PC-3 (cell line): ENCODE data around the gene OR2M3. TPM values are rescaled to one million over a fixed set of nuclear protein-coding genes. Genes with fewer than 3 reads are reported as not detected.

ENCODE experiments used
- ATAC-seq: fragments of 200-7000 bp; cut with Tn5 transposase; 2 replicates; pipeline ENCODE4 v1.9.1; 2020; ENCODE audit warnings: mild to moderate bottlenecking, moderate library complexity
- BruUV-seq: library from RNA; stranded (reverse); fragments of 400-500 nt; replicated peaks from 2 replicates; lab custom pipeline; 2021; lab: Mats Ljungman, UMichigan
- CTCF ChIA-PET: fragments of 300-600 bp; sonication (Branson Sonifier 250); formaldehyde crosslinking; loops from one replicate; lab custom pipeline; 2022; ENCODE audit warnings: antibody characterized with exemption; lab: Charles Lee
- POLR2A ChIA-PET: fragments of 300-600 bp; sonication (Branson Sonifier 250); formaldehyde crosslinking; loops from one replicate; lab custom pipeline; 2022; ENCODE audit warnings: antibody characterized with exemption; ENCODE audit not compliant: unreplicated experiment; lab: Charles Lee
- DNase-seq: peaks from one replicate; pipeline ENCODE4 v3.0.0-alpha.2; 2015
- H2AFZ ChIP-seq: fragments of 300-600 bp; sonication (generic); 2 replicates; pipeline ENCODE4 v1.6.0; 2016; ENCODE audit warnings: antibody characterized with exemption, low read length
- H3F3A ChIP-seq: fragments of 300-600 bp; sonication (generic); one replicate; pipeline ENCODE4 v1.6.0; 2017; ENCODE audit warnings: antibody characterized with exemption, low read length, control low read depth, mild to moderate bottlenecking; ENCODE audit not compliant: unreplicated experiment
- H3K27ac ChIP-seq: fragments of 300-600 bp; sonication (generic); 2 replicates; pipeline ENCODE4 v1.5.1; 2016; ENCODE audit warnings: mild to moderate bottlenecking, low read length
- H3K27me3 ChIP-seq: fragments of 300-600 bp; sonication (generic); 2 replicates; pipeline ENCODE4 v1.6.1; 2016; ENCODE audit warnings: low read length, mixed read lengths
- H3K36me3 ChIP-seq: fragments of 300-600 bp; sonication (generic); 2 replicates; pipeline ENCODE4 v1.6.1; 2016; ENCODE audit warnings: low read depth, mixed run types, low read length, mixed read lengths
- H3K4me1 ChIP-seq: fragments of 300-600 bp; sonication (generic); 2 replicates; pipeline ENCODE4 v1.5.1; 2016; ENCODE audit warnings: low read length; ENCODE audit not compliant: insufficient read depth
- H3K4me2 ChIP-seq: fragments of 300-600 bp; sonication (generic); 2 replicates; pipeline ENCODE4 v1.6.0; 2016; ENCODE audit warnings: low read length
- H3K4me3 ChIP-seq: fragments of 300-600 bp; sonication (generic); 2 replicates; pipeline ENCODE4 v1.5.1; 2016; ENCODE audit warnings: mild to moderate bottlenecking, low read length, mixed read lengths
- H3K79me2 ChIP-seq: fragments of 300-600 bp; sonication (generic); 2 replicates; pipeline ENCODE4 v1.6.1; 2017; ENCODE audit warnings: low read length, mixed read lengths
- H3K9ac ChIP-seq: fragments of 300-600 bp; sonication (generic); 2 replicates; pipeline ENCODE4 v1.6.0; 2016; ENCODE audit warnings: mild to moderate bottlenecking, low read length
- H3K9me2 ChIP-seq: fragments of 300-600 bp; sonication (generic); replicated peaks from 2 replicates; pipeline ENCODE4 v1.6.1; 2016; ENCODE audit warnings: mixed run types, low read length, mixed read lengths
- H3K9me3 ChIP-seq: fragments of 300-600 bp; sonication (generic); 2 replicates; pipeline ENCODE4 v1.6.1; 2016; ENCODE audit warnings: low read length, mixed read lengths
- H4K20me1 ChIP-seq: fragments of 300-600 bp; sonication (generic); 2 replicates; pipeline ENCODE4 v1.6.1; 2016; ENCODE audit warnings: low read length, mixed read lengths
- EZH2 ChIP-seq: fragments of 300-600 bp; sonication (generic); IDR thresholded peaks from one replicate; pipeline ENCODE4 v1.6.1; 2017; ENCODE audit warnings: antibody characterized with exemption, mild to moderate bottlenecking, low read length; ENCODE audit not compliant: unreplicated experiment
- EZH2phosphoT487 ChIP-seq: fragments of 300-600 bp; sonication (generic); IDR thresholded peaks from 2 replicates; pipeline ENCODE4 v1.6.1; 2018; ENCODE audit warnings: mild to moderate bottlenecking, antibody characterized with exemption, low read length, borderline replicate concordance
- intact Hi-C: fragments of 100-400 bp; cut with micrococcal nuclease; formaldehyde crosslinking; loops from 2 replicates; pipeline ENCODE4 v1.9.0; 2023
- total RNA-seq: library from RNA; depleted of rRNA; stranded (reverse); fragments of >200 nt; gene quantifications from 2 replicates; pipeline ENCODE4 v1.2.3, GENCODE V29; 2014
- TF ChIP-seq, protein P1 (sequence below): fragments of 300-600 bp; sonication (generic); conservative IDR thresholded peaks from 2 replicates; pipeline ENCODE4 v1.5.1; 2017; ENCODE audit warnings: antibody characterized with exemption, low read depth, mild to moderate bottlenecking, low read length

The OR2M3 gene
- total RNA-seq, 1 experiment from 2014 or later, result not detected

DNA sequence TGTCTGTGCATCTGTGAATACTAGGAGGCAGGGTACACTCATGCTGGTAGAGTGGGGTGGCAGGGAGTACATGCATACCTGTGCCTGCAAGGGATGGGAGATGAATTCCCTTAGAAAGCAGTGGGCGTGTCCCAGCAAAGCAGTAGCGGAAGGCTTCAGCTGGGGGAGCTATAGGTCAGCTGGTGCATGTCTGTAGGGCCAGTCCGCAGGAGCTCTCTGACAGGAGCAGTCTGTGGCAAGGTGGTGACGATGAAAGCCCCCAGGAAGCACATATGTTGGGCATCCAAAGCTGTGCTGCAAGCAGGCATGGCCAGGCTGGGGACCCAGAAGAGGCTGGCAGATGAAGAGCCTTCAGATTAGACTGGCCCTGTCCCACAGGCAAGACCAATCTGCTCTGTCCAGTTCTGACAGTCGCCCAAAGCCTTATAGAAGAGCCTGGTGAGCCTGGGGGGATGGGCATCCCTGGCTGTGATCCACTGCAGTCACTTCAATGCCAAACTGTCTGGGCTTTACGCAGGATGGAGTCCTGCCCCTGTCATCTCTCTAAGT lies 32.4 kb downstream of the OR2M3 start:
- H3K36me3 ChIP-seq, result no peaks in the 10 kb centered on the region
- H3K4me1 ChIP-seq, result peaks cover 7% of the 10 kb centered on the region; the same call in 1 of the 2 replicates
- no peak overlapping the region for H3K4me2 ChIP-seq
- no peak overlapping the region for H3K9ac ChIP-seq
- no peaks in the 10 kb centered on the region for H3K79me2 ChIP-seq
- intact Hi-C loops, result no loop called here
- BruUV-seq, result no TSS peak
- H4K20me1 ChIP-seq, result no peaks in the 10 kb centered on the region
- H3K9me3 ChIP-seq, result peaks cover 10% of the 10 kb centered on the region; the same call in 1 of the 2 replicates
- H2AFZ ChIP-seq, result no peak overlapping the region
- no peak overlapping the region for H3K27ac ChIP-seq
- ATAC-seq (no peak), DNase-seq (no peak)
- no peaks in the 10 kb centered on the region for H3K9me2 ChIP-seq
- no peaks in the 10 kb centered on the region for H3F3A ChIP-seq
- CTCF ChIA-PET, result no interaction called here
- POLR2A ChIA-PET, result no interaction called here
- TF ChIP-seq EZH2 (no peak), EZH2phosphoT487 (no peak)
- TF ChIP-seq, protein P1, sequence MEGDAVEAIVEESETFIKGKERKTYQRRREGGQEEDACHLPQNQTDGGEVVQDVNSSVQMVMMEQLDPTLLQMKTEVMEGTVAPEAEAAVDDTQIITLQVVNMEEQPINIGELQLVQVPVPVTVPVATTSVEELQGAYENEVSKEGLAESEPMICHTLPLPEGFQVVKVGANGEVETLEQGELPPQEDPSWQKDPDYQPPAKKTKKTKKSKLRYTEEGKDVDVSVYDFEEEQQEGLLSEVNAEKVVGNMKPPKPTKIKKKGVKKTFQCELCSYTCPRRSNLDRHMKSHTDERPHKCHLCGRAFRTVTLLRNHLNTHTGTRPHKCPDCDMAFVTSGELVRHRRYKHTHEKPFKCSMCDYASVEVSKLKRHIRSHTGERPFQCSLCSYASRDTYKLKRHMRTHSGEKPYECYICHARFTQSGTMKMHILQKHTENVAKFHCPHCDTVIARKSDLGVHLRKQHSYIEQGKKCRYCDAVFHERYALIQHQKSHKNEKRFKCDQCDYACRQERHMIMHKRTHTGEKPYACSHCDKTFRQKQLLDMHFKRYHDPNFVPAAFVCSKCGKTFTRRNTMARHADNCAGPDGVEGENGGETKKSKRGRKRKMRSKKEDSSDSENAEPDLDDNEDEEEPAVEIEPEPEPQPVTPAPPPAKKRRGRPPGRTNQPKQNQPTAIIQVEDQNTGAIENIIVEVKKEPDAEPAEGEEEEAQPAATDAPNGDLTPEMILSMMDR, result no peak
- H3K4me3 ChIP-seq, result no peak overlapping the region
- H3K27me3 ChIP-seq, result no peaks in the 10 kb centered on the region

DNA sequence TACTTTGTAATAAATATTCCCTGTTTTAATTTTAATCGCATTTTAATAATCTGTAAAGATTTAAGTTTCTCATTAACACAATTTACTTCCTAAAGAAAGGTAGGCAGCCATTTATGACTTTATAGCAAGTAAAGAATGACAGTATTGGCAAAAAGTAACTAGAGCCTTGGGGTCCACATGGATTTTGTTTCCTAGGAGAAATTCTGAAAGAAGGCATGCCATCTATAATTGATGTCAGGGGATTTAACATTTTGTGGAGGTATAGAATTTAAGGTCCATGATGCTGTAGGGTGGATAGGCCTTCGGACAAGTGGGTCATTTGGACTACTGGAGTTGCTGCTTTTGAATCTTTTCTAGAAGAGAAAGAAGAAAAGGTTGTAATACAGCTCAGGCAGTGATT lies 34.1 kb downstream of the OR2M3 start, which contains the start of gene OR2M4:
Gene OR2M4 (plus strand): TSS at position 301 of the 400 bp plus-strand sequence. CDS start 7,512 bp downstream, outside the sequence.
- Histone ChIP-seq H3K79me2 (no peaks in the 10 kb centered on the region), H3F3A (no peaks in the 10 kb centered on the region), H3K9ac (no peak within 1 kb of the TSS), H3K4me1 (no peaks in the 10 kb centered on the region), H3K4me3 (no peak within 1 kb of the TSS), H3K36me3 (no peaks in the 10 kb centered on the region), H4K20me1 (no peaks in the 10 kb centered on the region), H3K27me3 (no peaks in the 10 kb centered on the region), H3K4me2 (no peak within 1 kb of the TSS), H3K9me2 (no peaks in the 10 kb centered on the region), H2AFZ (no peak within 1 kb of the TSS), H3K9me3 (peaks cover 10% of the 10 kb centered on the region; the same call in 1 of the 2 replicates), H3K27ac (no peak within 1 kb of the TSS)
- ChIA-PET POLR2A (no interaction called here), CTCF (no interaction called here)
- intact Hi-C loops, result no loop called here
- no TSS peak for BruUV-seq
- DNase-seq (no peak), ATAC-seq (no peak)
- TF ChIP-seq, protein P1, result no peak
- TF ChIP-seq EZH2 (no peak), EZH2phosphoT487 (no peak)

DNA sequence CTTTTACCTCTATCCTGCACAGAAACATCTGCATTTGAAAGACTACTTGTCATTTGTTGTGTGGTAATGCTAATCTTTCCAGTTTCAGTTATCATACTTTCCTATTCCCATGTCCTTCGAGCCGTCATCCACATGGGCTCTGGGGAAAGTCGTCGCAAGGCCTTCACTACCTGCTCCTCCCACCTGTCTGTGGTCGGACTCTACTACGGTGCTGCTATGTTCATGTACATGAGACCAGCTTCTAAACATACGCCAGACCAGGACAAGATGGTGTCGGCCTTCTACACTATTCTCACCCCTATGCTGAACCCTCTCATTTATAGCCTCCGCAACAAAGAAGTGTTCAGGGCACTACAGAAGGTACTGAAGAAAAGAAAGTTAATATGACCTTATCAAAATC lies 42.4 kb downstream of the OR2M3 start:
- no peak overlapping the region for H2AFZ ChIP-seq
- no peak for TF ChIP-seq EZH2phosphoT487
- H3F3A ChIP-seq, result no peaks in the 10 kb centered on the region
- H3K79me2 ChIP-seq, result no peaks in the 10 kb centered on the region
- ATAC-seq, result no peak
- H3K9me2 ChIP-seq, result no peaks in the 10 kb centered on the region
- no peaks in the 10 kb centered on the region for H3K4me1 ChIP-seq
- no peak for DNase-seq
- H3K9ac ChIP-seq, result no peak overlapping the region
- no peaks in the 10 kb centered on the region for H3K9me3 ChIP-seq
- CTCF ChIA-PET, result no interaction called here
- POLR2A ChIA-PET, result no interaction called here
- H3K27me3 ChIP-seq, result no peaks in the 10 kb centered on the region
- no TSS peak for BruUV-seq
- no peak overlapping the region for H3K27ac ChIP-seq
- H3K36me3 ChIP-seq, result no peaks in the 10 kb centered on the region
- intact Hi-C loops, result no loop called here
- H4K20me1 ChIP-seq, result no peaks in the 10 kb centered on the region
- no peak overlapping the region for H3K4me3 ChIP-seq
- no peak overlapping the region for H3K4me2 ChIP-seq
